Measurements from ENCODE around the gene SORBS1. TPM values are rescaled to one million over a fixed set of nuclear protein-coding genes. Genes with fewer than 3 reads are reported as not detected.

SORBS1 gene
- total and polyA plus RNA-seq, 9 of the 15 experiments (the other 6 are each of a cell fraction or from before 2014, with no cell fraction given): 2.0 to 13.3 (median 6.5) TPM

- H4K20me1 ChIP-seq (replicated peaks; ENCODE audit: control insufficient read depth, insufficient read depth, low read length): no peaks in the 10 kb centered on the region
- no peak overlapping the region for H3K9ac ChIP-seq (ENCODE audit: insufficient read depth in 1 of 2, low read depth in 2 of 2, low read length in 2 of 2)
- no peaks in the 10 kb centered on the region for H3K9me3 ChIP-seq (replicated peaks; ENCODE audit: control insufficient read depth, insufficient read depth, low read depth, low read length)
- WGBS (ENCODE audit: insufficient coverage, low coverage, missing lambda C conversion rate): 51% methylated on average over 5 of the region's 6 CpGs
- H3K4me2 ChIP-seq (ENCODE audit: insufficient read depth, low read length): no peak overlapping the region
- H3K4me3 ChIP-seq: no peak overlapping the region
- H3K36me3 ChIP-seq (ENCODE audit: control insufficient read depth, insufficient read depth, low read length): no peaks in the 10 kb centered on the region
- no peak for ATAC-seq
- 0 out of 5 replicates have a peak, but pooled peaks cover 0 to 3% of the 10 kb centered on the region in 2 experiments for H3K4me1 ChIP-seq (replicated peaks in 1 of 2; ENCODE audit: control insufficient read depth in 2 of 2, insufficient read depth in 2 of 2, low read length in 2 of 2)
- intact Hi-C loops (cut with micrococcal nuclease) (no loop called here), in situ Hi-C loops (cut with MboI) (no loop called here)
- H2AFZ ChIP-seq (ENCODE audit: low read depth, low read length): no peak overlapping the region
- POLR2A ChIA-PET: interaction anchor here (0.9 to 1.0 kb wide), 2 partner anchors 9 to 14 kb away, joined by 3 to 4 read pairs; no protein-coding TSS in a partner anchor
- BruUV-seq (replicated peaks): no TSS peak
- no peaks in the 10 kb centered on the region for H3K9me1 ChIP-seq (ENCODE audit: control insufficient read depth, insufficient read depth, low read length)
- TF ChIP-seq ZNF586 (CRISPR knock-in tag; conservative IDR thresholded peaks at IDR 0.05): no peak
- no peak for TF ChIP-seq HINFP (tag; conservative IDR thresholded peaks at IDR 0.05; ENCODE audit: low read depth)
- TF ChIP-seq TGIF2 (CRISPR knock-in tag; IDR thresholded peaks at IDR 0.05): no peak
- TF ChIP-seq HDGF (IDR thresholded peaks at IDR 0.05): no peak
- TF ChIP-seq ZBTB43 (CRISPR knock-in tag; IDR thresholded peaks at IDR 0.05): no peak
- TF ChIP-seq, protein P1, sequence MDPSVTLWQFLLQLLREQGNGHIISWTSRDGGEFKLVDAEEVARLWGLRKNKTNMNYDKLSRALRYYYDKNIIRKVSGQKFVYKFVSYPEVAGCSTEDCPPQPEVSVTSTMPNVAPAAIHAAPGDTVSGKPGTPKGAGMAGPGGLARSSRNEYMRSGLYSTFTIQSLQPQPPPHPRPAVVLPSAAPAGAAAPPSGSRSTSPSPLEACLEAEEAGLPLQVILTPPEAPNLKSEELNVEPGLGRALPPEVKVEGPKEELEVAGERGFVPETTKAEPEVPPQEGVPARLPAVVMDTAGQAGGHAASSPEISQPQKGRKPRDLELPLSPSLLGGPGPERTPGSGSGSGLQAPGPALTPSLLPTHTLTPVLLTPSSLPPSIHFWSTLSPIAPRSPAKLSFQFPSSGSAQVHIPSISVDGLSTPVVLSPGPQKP (CRISPR knock-in tag; IDR thresholded peaks at IDR 0.05): no peak
- TF ChIP-seq, protein P2, sequence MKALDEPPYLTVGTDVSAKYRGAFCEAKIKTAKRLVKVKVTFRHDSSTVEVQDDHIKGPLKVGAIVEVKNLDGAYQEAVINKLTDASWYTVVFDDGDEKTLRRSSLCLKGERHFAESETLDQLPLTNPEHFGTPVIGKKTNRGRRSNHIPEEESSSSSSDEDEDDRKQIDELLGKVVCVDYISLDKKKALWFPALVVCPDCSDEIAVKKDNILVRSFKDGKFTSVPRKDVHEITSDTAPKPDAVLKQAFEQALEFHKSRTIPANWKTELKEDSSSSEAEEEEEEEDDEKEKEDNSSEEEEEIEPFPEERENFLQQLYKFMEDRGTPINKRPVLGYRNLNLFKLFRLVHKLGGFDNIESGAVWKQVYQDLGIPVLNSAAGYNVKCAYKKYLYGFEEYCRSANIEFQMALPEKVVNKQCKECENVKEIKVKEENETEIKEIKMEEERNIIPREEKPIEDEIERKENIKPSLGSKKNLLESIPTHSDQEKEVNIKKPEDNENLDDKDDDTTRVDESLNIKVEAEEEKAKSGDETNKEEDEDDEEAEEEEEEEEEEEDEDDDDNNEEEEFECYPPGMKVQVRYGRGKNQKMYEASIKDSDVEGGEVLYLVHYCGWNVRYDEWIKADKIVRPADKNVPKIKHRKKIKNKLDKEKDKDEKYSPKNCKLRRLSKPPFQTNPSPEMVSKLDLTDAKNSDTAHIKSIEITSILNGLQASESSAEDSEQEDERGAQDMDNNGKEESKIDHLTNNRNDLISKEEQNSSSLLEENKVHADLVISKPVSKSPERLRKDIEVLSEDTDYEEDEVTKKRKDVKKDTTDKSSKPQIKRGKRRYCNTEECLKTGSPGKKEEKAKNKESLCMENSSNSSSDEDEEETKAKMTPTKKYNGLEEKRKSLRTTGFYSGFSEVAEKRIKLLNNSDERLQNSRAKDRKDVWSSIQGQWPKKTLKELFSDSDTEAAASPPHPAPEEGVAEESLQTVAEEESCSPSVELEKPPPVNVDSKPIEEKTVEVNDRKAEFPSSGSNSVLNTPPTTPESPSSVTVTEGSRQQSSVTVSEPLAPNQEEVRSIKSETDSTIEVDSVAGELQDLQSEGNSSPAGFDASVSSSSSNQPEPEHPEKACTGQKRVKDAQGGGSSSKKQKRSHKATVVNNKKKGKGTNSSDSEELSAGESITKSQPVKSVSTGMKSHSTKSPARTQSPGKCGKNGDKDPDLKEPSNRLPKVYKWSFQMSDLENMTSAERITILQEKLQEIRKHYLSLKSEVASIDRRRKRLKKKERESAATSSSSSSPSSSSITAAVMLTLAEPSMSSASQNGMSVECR (CRISPR knock-in tag; IDR thresholded peaks at IDR 0.05): no peak
- no peak for TF ChIP-seq KDM5B (IDR thresholded peaks at IDR 0.05; ENCODE audit: insufficient replicate concordance, low read depth, low read length)
- TF ChIP-seq DNMT1 (IDR thresholded peaks at IDR 0.05): no peak
- no peak for TF ChIP-seq TCF15 (CRISPR knock-in tag; IDR thresholded peaks at IDR 0.05)
- TF ChIP-seq SRSF3 (IDR thresholded peaks at IDR 0.05; ENCODE audit: insufficient read depth, low read length): no peak
- no peak for TF ChIP-seq ZNF445 (CRISPR knock-in tag; IDR thresholded peaks at IDR 0.05; ENCODE audit: low read depth)
- no peak for TF ChIP-seq GATAD2A (IDR thresholded peaks at IDR 0.05)
- CTCF ChIA-PET (ENCODE audit: low intra/inter-chr PET ratio): no interaction called here
- no peak for DNase-seq (ENCODE audit: extremely low read depth in 1 of 4, low spot score in 3 of 4)
- FAIRE-seq: no peak
- H3K27ac ChIP-seq (ENCODE audit: extremely low read depth, low read depth, low read length): no peak overlapping the region
- H3K27me3 ChIP-seq (ENCODE audit: control insufficient read depth in 2 of 2, insufficient read depth in 2 of 2, low read length in 2 of 2): no peaks in the 10 kb centered on the region
- no peaks in the 10 kb centered on the region for H3K79me2 ChIP-seq (ENCODE audit: control insufficient read depth, insufficient read depth, low read length)
Observed at GRCh38 chr10:95440038-95440725, 121.0 kb downstream of the SORBS1 start.
